Stomach (tissue), 4 donors: ENCODE data around the gene CLSTN2.

Experiments used
- POLR2A ChIP-seq, 4 donors: fragments of 450-650 bp; IDR thresholded peaks; one replicate each; pipeline ENCODE4 v1.6.1; 2016; ENCODE audit warnings: antibody characterized with exemption in 4 of 4, control low read depth in 2 of 4, mild to moderate bottlenecking in 1 of 4, moderate library complexity in 1 of 4
- POLR2AphosphoS5 ChIP-seq, 3 donors: sonication (generic); formaldehyde crosslinking; IDR thresholded peaks; one replicate each; pipeline ENCODE4 v1.6.1; 2016; ENCODE audit warnings: antibody characterized with exemption in 3 of 3
- TF ChIP-seq, protein P1 (sequence below), 7 experiments: fragments of 450-650 bp in 4 of 7; fragments of 200-600 bp in 3 of 7; sonication (generic) in 3 of 7; IDR thresholded peaks; one replicate each; pipeline ENCODE4 v1.5.1; 2016 to 2019; ENCODE audit warnings: antibody characterized with exemption in 7 of 7, control low read depth in 2 of 7, mild to moderate bottlenecking in 1 of 7

GRCh38 chr3:140508550-140508949 lies 573.6 kb downstream of the CLSTN2 start:
- no peak for TF ChIP-seq POLR2AphosphoS5 (IDR thresholded peaks at IDR 0.05)
- TF ChIP-seq, protein P1, sequence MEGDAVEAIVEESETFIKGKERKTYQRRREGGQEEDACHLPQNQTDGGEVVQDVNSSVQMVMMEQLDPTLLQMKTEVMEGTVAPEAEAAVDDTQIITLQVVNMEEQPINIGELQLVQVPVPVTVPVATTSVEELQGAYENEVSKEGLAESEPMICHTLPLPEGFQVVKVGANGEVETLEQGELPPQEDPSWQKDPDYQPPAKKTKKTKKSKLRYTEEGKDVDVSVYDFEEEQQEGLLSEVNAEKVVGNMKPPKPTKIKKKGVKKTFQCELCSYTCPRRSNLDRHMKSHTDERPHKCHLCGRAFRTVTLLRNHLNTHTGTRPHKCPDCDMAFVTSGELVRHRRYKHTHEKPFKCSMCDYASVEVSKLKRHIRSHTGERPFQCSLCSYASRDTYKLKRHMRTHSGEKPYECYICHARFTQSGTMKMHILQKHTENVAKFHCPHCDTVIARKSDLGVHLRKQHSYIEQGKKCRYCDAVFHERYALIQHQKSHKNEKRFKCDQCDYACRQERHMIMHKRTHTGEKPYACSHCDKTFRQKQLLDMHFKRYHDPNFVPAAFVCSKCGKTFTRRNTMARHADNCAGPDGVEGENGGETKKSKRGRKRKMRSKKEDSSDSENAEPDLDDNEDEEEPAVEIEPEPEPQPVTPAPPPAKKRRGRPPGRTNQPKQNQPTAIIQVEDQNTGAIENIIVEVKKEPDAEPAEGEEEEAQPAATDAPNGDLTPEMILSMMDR (IDR thresholded peaks at IDR 0.05) = no peak
- TF ChIP-seq POLR2A (IDR thresholded peaks at IDR 0.05) = no peak
